Keratinocyte (primary cell): Measurements from ENCODE around the gene CNTNAP2. TPM values are rescaled to one million over a fixed set of nuclear protein-coding genes. Genes with fewer than 3 reads are reported as not detected.

Experiments used
- DNase-seq: peaks from one replicate; pipeline ENCODE4 v3.0.0-alpha.2; 2011; ENCODE audit warnings: low read depth, missing footprints, low spot score
- FAIRE-seq: peaks from 2 replicates; lab custom pipeline; 2011; peaks lifted over from hg19 to GRCh38; lab: Jason Lieb, UNC
- H2AFZ ChIP-seq: 2 replicates; pipeline ENCODE4 v1.6.0; 2012; ENCODE audit warnings: low read length, control low read depth, inconsistent platforms; ENCODE audit not compliant: control insufficient read depth
- H3K27ac ChIP-seq: 2 replicates; pipeline ENCODE4 v1.5.1; 2011; ENCODE audit warnings: low read length; ENCODE audit not compliant: control insufficient read depth, insufficient read depth
- H3K27me3 ChIP-seq: 3 replicates; pipeline ENCODE4 v1.6.0; 2011; ENCODE audit warnings: low read length; ENCODE audit not compliant: control insufficient read depth, insufficient read depth; ENCODE audit errors: extremely low read depth
- H3K36me3 ChIP-seq, 2 experiments: 2 replicates in 1 of 2; 3 replicates in 1 of 2; pipeline ENCODE4 v1.5.1; 2011; ENCODE audit warnings: low read length in 2 of 2, mild to moderate bottlenecking in 1 of 2; ENCODE audit not compliant: control insufficient read depth in 2 of 2, insufficient read depth in 2 of 2; ENCODE audit errors: extremely low read depth in 1 of 2
- H3K4me1 ChIP-seq: 3 replicates; pipeline ENCODE4 v1.5.1; 2011; ENCODE audit warnings: low read length; ENCODE audit not compliant: control insufficient read depth, insufficient read depth; ENCODE audit errors: extremely low read depth
- H3K4me2 ChIP-seq: 3 replicates; pipeline ENCODE4 v1.6.0; 2011; ENCODE audit warnings: low read depth, low read length; ENCODE audit not compliant: control insufficient read depth, insufficient read depth; ENCODE audit errors: extremely low read depth
- H3K4me3 ChIP-seq, 3 experiments: fragments of 200-600 bp in 1 of 3; sonication (generic) in 1 of 3; 2 replicates in 2 of 3; 3 replicates in 1 of 3; pipeline ENCODE4 v1.5.1; 2011 to 2016; ENCODE audit warnings: low read length in 3 of 3, mild to moderate bottlenecking in 3 of 3, control low read depth in 2 of 3, inconsistent platforms in 1 of 3, low read depth in 1 of 3, mixed read lengths in 1 of 3, mixed run types in 1 of 3, moderate library complexity in 1 of 3; ENCODE audit not compliant: control insufficient read depth in 2 of 3, insufficient read depth in 2 of 3; ENCODE audit errors: extremely low read depth in 1 of 3
- H3K79me2 ChIP-seq: 2 replicates; pipeline ENCODE4 v1.6.0; 2012; ENCODE audit warnings: low read length; ENCODE audit not compliant: control insufficient read depth, insufficient read depth
- H3K9ac ChIP-seq: 3 replicates; pipeline ENCODE4 v1.6.0; 2011; ENCODE audit warnings: low read length; ENCODE audit not compliant: control insufficient read depth, insufficient read depth; ENCODE audit errors: extremely low read depth
- H3K9me1 ChIP-seq: 3 replicates; pipeline ENCODE4 v1.6.0; 2011; ENCODE audit warnings: low read length; ENCODE audit not compliant: control insufficient read depth, insufficient read depth; ENCODE audit errors: extremely low read depth
- H3K9me3 ChIP-seq: 2 replicates; pipeline ENCODE4 v1.5.1; 2012; ENCODE audit warnings: low read depth, low read length; ENCODE audit not compliant: control insufficient read depth
- H4K20me1 ChIP-seq: 3 replicates; pipeline ENCODE4 v1.6.0; 2011; ENCODE audit warnings: low read length; ENCODE audit not compliant: control insufficient read depth, insufficient read depth; ENCODE audit errors: extremely low read depth
- CTCF ChIP-seq, 3 experiments: IDR thresholded peaks in 1 of 3; conservative IDR thresholded peaks in 1 of 3; optimal IDR thresholded peaks in 1 of 3; 2 replicates in 2 of 3; 3 replicates in 1 of 3; pipeline versions ENCODE3 to v1.5.1; 2011; ENCODE audit warnings: low read length in 3 of 3, mild to moderate bottlenecking in 3 of 3, moderate library complexity in 2 of 3, control low read depth in 1 of 3, inconsistent platforms in 1 of 3; ENCODE audit not compliant: insufficient read depth in 2 of 3; ENCODE audit errors: extremely low read depth in 1 of 3
- EZH2 ChIP-seq: IDR thresholded peaks from one replicate; pipeline ENCODE4 v1.6.1; 2012; ENCODE audit warnings: inconsistent platforms, mild to moderate bottlenecking, low read length, moderate library complexity
- dilution Hi-C: fragments of 300-500 bp; cut with MboI; formaldehyde crosslinking; loops from one replicate; pipeline ENCODE4 v1.7.0; 2020; ENCODE audit warnings: low sequenced_read_pairs; ENCODE audit not compliant: extremely low pct_ligation_motif_present
- polyA plus RNA-seq, 5 experiments: library from polyadenylated mRNA; depleted of rRNA in 3 of 5; stranded (reverse) in 3 of 5; stranded (forward) in 1 of 5; unstranded in 1 of 5; fragments of >200 nt; gene quantifications; 1 replicate in 1 of 5; 2 replicates in 3 of 5; 3 replicates in 1 of 5; pipeline versions ENCODE4 v1.2.1 to v1.2.3, GENCODE V29; 2011 to 2012; ENCODE audit warnings: missing spikeins in 2 of 5, low read depth in 1 of 5, low replicate concordance in 1 of 5

CNTNAP2 gene
- polyA plus RNA-seq, 1 donor (not counting 4 experiments of a cell fraction or from before 2014, with no cell fraction given): 1.4 TPM

GRCh38 chr7:146510088-146510680 is 393.6 kb downstream of the CNTNAP2 start:
- dilution Hi-C loops: no loop called here

GRCh38 chr7:146514304-146514703 is 397.7 kb downstream of the CNTNAP2 start:
- Histone ChIP-seq H3K4me2 (no peak overlapping the region), H3K79me2 (no peaks in the 10 kb centered on the region), H3K36me3 (no peaks in the 10 kb centered on the region), H3K4me3 (no peak overlapping the region), H2AFZ (no peak overlapping the region), H3K27ac (no peak overlapping the region), H3K9me1 (no peaks in the 10 kb centered on the region), H4K20me1 (no peaks in the 10 kb centered on the region), H3K9me3 (peaks cover 6% of the 10 kb centered on the region), H3K27me3 (no peaks in the 10 kb centered on the region), H3K9ac (no peak overlapping the region), H3K4me1 (no peaks in the 10 kb centered on the region)
- no peak for DNase-seq
- FAIRE-seq: no peak
- dilution Hi-C loops: no loop called here
- TF ChIP-seq EZH2 (no peak), CTCF (optimal IDR thresholded peaks at IDR 0.05 in 1 of 3, IDR thresholded peaks at IDR 0.05 in 1 of 3, conservative IDR thresholded peaks at IDR 0.05 in 1 of 3; ENCODE audit: extremely low read depth in 1 of 3, insufficient read depth in 2 of 3, low read length in 3 of 3) (no peak)

More at GRCh38 chr7:146510088-146510680, 393.6 kb downstream of the CNTNAP2 start:
- Histone ChIP-seq H3K4me2 (no peak overlapping the region), H3K4me1 (no peaks in the 10 kb centered on the region), H2AFZ (no peak overlapping the region), H4K20me1 (no peaks in the 10 kb centered on the region), H3K27ac (no peak overlapping the region), H3K9ac (no peak overlapping the region), H3K9me3 (peaks cover 9% of the 10 kb centered on the region), H3K27me3 (no peaks in the 10 kb centered on the region), H3K36me3 (no peaks in the 10 kb centered on the region), H3K4me3 (no peak overlapping the region), H3K9me1 (no peaks in the 10 kb centered on the region), H3K79me2 (no peaks in the 10 kb centered on the region)
- TF ChIP-seq EZH2 (no peak), CTCF (optimal IDR thresholded peaks at IDR 0.05 in 1 of 3, IDR thresholded peaks at IDR 0.05 in 1 of 3, conservative IDR thresholded peaks at IDR 0.05 in 1 of 3; ENCODE audit: extremely low read depth in 1 of 3, insufficient read depth in 2 of 3, low read length in 3 of 3) (no peak)
- FAIRE-seq (no peak), DNase-seq (no peak)
